ENCODE data around the gene PCBP3. TPM values are rescaled to one million over a fixed set of nuclear protein-coding genes. Genes with fewer than 3 reads are reported as not detected.

Gene PCBP3
- total RNA-seq, 1 experiment from 2014 or later, result 10.9 TPM

DNA sequence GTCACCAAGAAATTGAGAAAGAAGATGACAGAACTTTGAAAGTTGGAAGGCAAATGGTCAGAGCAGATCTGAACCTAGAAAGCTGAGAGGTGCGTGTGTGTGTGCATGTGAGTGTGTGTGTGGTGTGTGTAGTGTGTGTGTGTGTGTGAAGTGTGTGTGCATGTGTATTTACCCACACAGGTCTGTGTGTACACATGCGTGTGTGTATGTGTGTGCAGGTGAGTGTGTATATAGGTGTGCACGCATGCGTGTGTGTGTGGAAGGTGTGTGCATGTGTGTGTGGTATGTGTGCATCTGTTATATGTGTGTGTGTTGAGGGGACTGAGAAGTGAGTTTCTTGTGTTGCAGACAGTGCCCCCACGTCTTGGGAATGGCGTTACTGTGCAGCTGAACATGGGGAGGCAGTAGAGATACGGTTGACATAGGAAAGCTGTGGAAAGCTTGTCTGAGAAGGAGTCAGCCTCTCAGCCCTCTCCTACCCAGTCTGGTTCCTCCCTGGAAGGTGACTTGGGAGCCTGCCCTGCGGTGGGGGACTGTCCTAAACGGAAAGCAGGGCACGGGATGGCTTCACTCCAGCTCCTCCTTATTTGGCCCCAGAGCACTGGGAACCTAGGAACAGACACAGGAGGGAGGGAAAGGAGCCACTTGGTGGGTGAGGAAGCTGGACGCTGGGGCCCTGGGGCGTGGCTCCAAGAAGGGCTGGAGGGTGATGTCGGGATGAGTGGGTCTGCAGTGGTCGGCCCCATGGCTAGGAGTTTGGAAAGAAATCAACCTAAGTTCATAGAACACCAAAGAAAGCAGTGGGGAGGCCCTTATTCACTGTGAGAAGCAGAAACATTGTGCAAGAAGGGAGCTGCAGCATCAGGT is 97.2 kb downstream of the PCBP3 start:
- no peak overlapping the region for H4K5ac ChIP-seq (ENCODE audit: insufficient read length, low read depth, low read length)
- Mint-ChIP-seq H3K9me3 (peaks cover 3% of the 10 kb centered on the region in 2 experiments), H3K27ac (no peak overlapping the region), H3K36me3 (ENCODE audit: insufficient read depth in 1 of 3, low read depth in 3 of 3) (peaks cover 4 to 11% (median 11%) of the 10 kb centered on the region in 3 experiments), H3K27me3 (ENCODE audit: low read depth) (no peaks in the 10 kb centered on the region), H3K4me3 (no peak overlapping the region), H3K4me1 (no peaks in the 10 kb centered on the region)
- no peaks in the 10 kb centered on the region for H4K20me1 ChIP-seq (ENCODE audit: control insufficient read depth, insufficient read depth, insufficient read length)
- no peak overlapping the region for H3K56ac ChIP-seq (ENCODE audit: insufficient read length, low read depth, low read length)
- no peak overlapping the region for H2BK15ac ChIP-seq (ENCODE audit: low read depth, low read length)
- no peak overlapping the region for H2AK5ac ChIP-seq (ENCODE audit: insufficient read length, low read length)
- no peak overlapping the region for H2BK120ac ChIP-seq (ENCODE audit: low read depth, low read length, poor library complexity, severe bottlenecking)
- WGBS (ENCODE audit: extremely low coverage, insufficient read length, low lambda C conversion rate), result no CpG with 5 or more reads among the region's 14 CpGs
- no peaks in the 10 kb centered on the region for H3K79me2 ChIP-seq (ENCODE audit: insufficient read depth, low read length)
- H3K4ac ChIP-seq (ENCODE audit: low read depth, low read length), result no peak overlapping the region
- no peak overlapping the region for H3T11ph ChIP-seq (ENCODE audit: low read length)
- H3K23me2 ChIP-seq (ENCODE audit: insufficient read length, low read depth, low read length, poor library complexity, severe bottlenecking), result no peaks in the 10 kb centered on the region
- H4K8ac ChIP-seq (replicated peaks; ENCODE audit: insufficient read length, low read depth, low read length), result no peak overlapping the region
- H2BK5ac ChIP-seq (ENCODE audit: insufficient read length, low read length), result no peak overlapping the region
- H2AFZ ChIP-seq (ENCODE audit: low read length), result no peak overlapping the region
- no peak overlapping the region for H3K14ac ChIP-seq (ENCODE audit: insufficient read depth, low read length)
- H3K4me2 ChIP-seq (ENCODE audit: insufficient read depth, insufficient read length, low read length), result no peak overlapping the region
- DNase-seq, result no peak
- H2BK20ac ChIP-seq (ENCODE audit: low read depth, low read length, poor library complexity, severe bottlenecking), result no peak overlapping the region
- no peak overlapping the region for H3K27ac ChIP-seq (ENCODE audit: insufficient read length, low read depth, low read length)
- no peak overlapping the region for H3K9ac ChIP-seq (ENCODE audit: extremely low read depth, insufficient read length, low read length)
- H3K18ac ChIP-seq (ENCODE audit: insufficient read length, low read depth, low read length), result no peak overlapping the region
- no peaks in the 10 kb centered on the region for H3K27me3 ChIP-seq (ENCODE audit: insufficient read depth, low read length)
- TF ChIP-seq, protein P1, sequence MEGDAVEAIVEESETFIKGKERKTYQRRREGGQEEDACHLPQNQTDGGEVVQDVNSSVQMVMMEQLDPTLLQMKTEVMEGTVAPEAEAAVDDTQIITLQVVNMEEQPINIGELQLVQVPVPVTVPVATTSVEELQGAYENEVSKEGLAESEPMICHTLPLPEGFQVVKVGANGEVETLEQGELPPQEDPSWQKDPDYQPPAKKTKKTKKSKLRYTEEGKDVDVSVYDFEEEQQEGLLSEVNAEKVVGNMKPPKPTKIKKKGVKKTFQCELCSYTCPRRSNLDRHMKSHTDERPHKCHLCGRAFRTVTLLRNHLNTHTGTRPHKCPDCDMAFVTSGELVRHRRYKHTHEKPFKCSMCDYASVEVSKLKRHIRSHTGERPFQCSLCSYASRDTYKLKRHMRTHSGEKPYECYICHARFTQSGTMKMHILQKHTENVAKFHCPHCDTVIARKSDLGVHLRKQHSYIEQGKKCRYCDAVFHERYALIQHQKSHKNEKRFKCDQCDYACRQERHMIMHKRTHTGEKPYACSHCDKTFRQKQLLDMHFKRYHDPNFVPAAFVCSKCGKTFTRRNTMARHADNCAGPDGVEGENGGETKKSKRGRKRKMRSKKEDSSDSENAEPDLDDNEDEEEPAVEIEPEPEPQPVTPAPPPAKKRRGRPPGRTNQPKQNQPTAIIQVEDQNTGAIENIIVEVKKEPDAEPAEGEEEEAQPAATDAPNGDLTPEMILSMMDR (conservative IDR thresholded peaks at IDR 0.05), result peak; percentile 25; the same call in 2 of the 3 replicates
- no peaks in the 10 kb centered on the region for H3K4me1 ChIP-seq (ENCODE audit: insufficient read depth, low read length)
- no peak overlapping the region for H3K23ac ChIP-seq (ENCODE audit: insufficient read length, low read depth, low read length)
- H3K79me1 ChIP-seq (ENCODE audit: insufficient read depth, low read depth, low read length, poor library complexity, severe bottlenecking), result no peaks in the 10 kb centered on the region
- H4K91ac ChIP-seq (ENCODE audit: insufficient read length, low read depth, low read length), result no peak overlapping the region
- no peak overlapping the region for H2BK12ac ChIP-seq (ENCODE audit: insufficient read length, low read depth, low read length)
- H3K9me3 ChIP-seq (ENCODE audit: control insufficient read depth, low read depth, low read length), result no peaks in the 10 kb centered on the region
